Astrocyte of the spinal cord (primary cell): ENCODE measurements around the gene AADAC.
A peak's percentile ranks its signal among the peaks of the same experiment; 100 is the strongest.
"Not testable (repeated sequence)": the region's sequence is repeated elsewhere in the genome, so short reads cannot be mapped to it uniquely, and the experiment has no call there.

Experiments used
- DNase-seq: peaks from one replicate; pipeline ENCODE4 v3.0.0; 2011; ENCODE audit warnings: low read depth, low spot score
- H3K4me3 ChIP-seq: 2 replicates; pipeline ENCODE4 v1.5.1; 2011; ENCODE audit warnings: low read depth, mild to moderate bottlenecking, low read length, moderate library complexity
- CTCF ChIP-seq: IDR thresholded peaks from 2 replicates; pipeline ENCODE4 v1.5.1; 2012; ENCODE audit warnings: low read depth, mild to moderate bottlenecking, low read length, inconsistent platforms
- in situ Hi-C: cut with HindIII; loops from 2 replicates; pipeline ENCODE4 v1.10.0; 2017; ENCODE audit warnings: low sequenced_read_pairs

Gene AADAC

GRCh38 chr3:151787626-151788025 lies 26.3 kb upstream of the AADAC start:
- no peak overlapping the region for H3K4me3 ChIP-seq
- peak; percentile 26 for DNase-seq
- in situ Hi-C loops, result no loop called here
- TF ChIP-seq CTCF, result no peak

GRCh38 chr3:151788401-151788800 lies 25.5 kb upstream of the AADAC start:
- no peak overlapping the region for H3K4me3 ChIP-seq
- no peak for DNase-seq
- in situ Hi-C loops, result no loop called here
- no peak for TF ChIP-seq CTCF

GRCh38 chr3:151789853-151790463 lies 24.0 kb upstream of the AADAC start:
- in situ Hi-C loops, result no loop called here
- no peak for TF ChIP-seq CTCF
- DNase-seq, result no peak
- no peak overlapping the region for H3K4me3 ChIP-seq

GRCh38 chr3:151790763-151791162 lies 23.2 kb upstream of the AADAC start:
- DNase-seq, H3K4me3 ChIP-seq, in situ Hi-C loops: not testable (repeated sequence)

GRCh38 chr3:151792411-151792810 lies 21.5 kb upstream of the AADAC start:
- TF ChIP-seq CTCF, result no peak
- in situ Hi-C loops, result no loop called here

GRCh38 chr3:151793636-151794035 lies 20.3 kb upstream of the AADAC start:
- no peak for DNase-seq
- no peak overlapping the region for H3K4me3 ChIP-seq
- in situ Hi-C loops, result no loop called here
- TF ChIP-seq CTCF, result no peak

More at GRCh38 chr3:151792411-151792810, 21.5 kb upstream of the AADAC start:
- H3K4me3 ChIP-seq, result no peak overlapping the region
- no peak for DNase-seq

GRCh38 chr3:151794080-151794479 lies 19.8 kb upstream of the AADAC start:
- in situ Hi-C loops, result no loop called here
- no peak for TF ChIP-seq CTCF
- no peak for DNase-seq
- no peak overlapping the region for H3K4me3 ChIP-seq
